PC-9 (cell line): ENCODE results near the gene DDOST. TPM values are rescaled to one million over a fixed set of nuclear protein-coding genes. Genes with fewer than 3 reads are reported as not detected.

ENCODE experiments used
- BruUV-seq: library from RNA; stranded (reverse); fragments of 400-500 nt; replicated peaks from 2 replicates; lab custom pipeline; 2021; lab: Mats Ljungman, UMichigan
- CTCF ChIA-PET: fragments of 300-600 bp; sonication (Branson Sonifier 250); formaldehyde crosslinking; loops from one replicate; lab custom pipeline; 2022; ENCODE audit warnings: antibody characterized with exemption; lab: Charles Lee
- POLR2A ChIA-PET: fragments of 300-600 bp; sonication (Branson Sonifier 250); formaldehyde crosslinking; loops from one replicate; lab custom pipeline; 2022; ENCODE audit warnings: antibody characterized with exemption; ENCODE audit not compliant: unreplicated experiment; lab: Charles Lee
- DNase-seq, 2 experiments: peaks; one replicate each; pipeline versions ENCODE4 v3.0.0 to v3.0.0-alpha.2; 2015 to 2022; ENCODE audit warnings: mixed read lengths in 1 of 2
- H2AFZ ChIP-seq: fragments of 200-600 bp; sonication (generic); 2 replicates; pipeline ENCODE4 v1.8.1; 2017; ENCODE audit warnings: antibody characterized with exemption
- H3F3A ChIP-seq: fragments of 200-600 bp; sonication (generic); 2 replicates; pipeline ENCODE4 v1.8.1; 2017; ENCODE audit warnings: antibody characterized with exemption, mild to moderate bottlenecking, low read depth; ENCODE audit not compliant: insufficient read depth
- H3K27ac ChIP-seq: fragments of 200-600 bp; sonication (generic); 2 replicates; pipeline ENCODE4 v1.6.1; 2016; ENCODE audit warnings: mixed run types
- H3K27me3 ChIP-seq: fragments of 200-600 bp; sonication (generic); 2 replicates; pipeline ENCODE4 v1.6.1; 2016; ENCODE audit warnings: low read depth, mixed run types; ENCODE audit not compliant: insufficient read depth
- H3K36me3 ChIP-seq: fragments of 200-600 bp; sonication (generic); 2 replicates; pipeline ENCODE4 v1.6.1; 2016; ENCODE audit warnings: low read depth, mixed run types
- H3K4me1 ChIP-seq: fragments of 200-600 bp; sonication (generic); replicated peaks from 2 replicates; pipeline ENCODE4 v1.6.1; 2016; ENCODE audit warnings: mixed run types; ENCODE audit not compliant: insufficient read depth
- H3K4me2 ChIP-seq: fragments of 200-600 bp; sonication (generic); 2 replicates; pipeline ENCODE4 v1.6.1; 2017; ENCODE audit warnings: mixed run types
- H3K4me3 ChIP-seq: fragments of 200-600 bp; sonication (generic); 2 replicates; pipeline ENCODE4 v1.6.1; 2016; ENCODE audit warnings: mixed run types
- H3K79me2 ChIP-seq: fragments of 200-600 bp; sonication (generic); 2 replicates; pipeline ENCODE4 v1.6.1; 2017; ENCODE audit warnings: low read depth, mixed run types
- H3K9me2 ChIP-seq: fragments of 200-600 bp; sonication (generic); 2 replicates; pipeline ENCODE4 v1.8.1; 2017; ENCODE audit warnings: mild to moderate bottlenecking; ENCODE audit not compliant: insufficient read depth
- H3K9me3 ChIP-seq: fragments of 200-600 bp; sonication (generic); 2 replicates; pipeline ENCODE4 v1.8.1; 2016; ENCODE audit warnings: low read depth; ENCODE audit not compliant: insufficient read depth
- H4K20me1 ChIP-seq: fragments of 200-600 bp; sonication (generic); 2 replicates; pipeline ENCODE4 v1.8.1; 2017; ENCODE audit not compliant: insufficient read depth
- EZH2 ChIP-seq: fragments of 200-600 bp; sonication (generic); IDR thresholded peaks from 2 replicates; pipeline ENCODE4 v1.8.0; 2017; ENCODE audit warnings: antibody characterized with exemption, low read depth
- intact Hi-C: fragments of 100-400 bp; cut with micrococcal nuclease; formaldehyde crosslinking; loops from one replicate; pipeline ENCODE4 v1.10.0; 2022; ENCODE audit not compliant: unreplicated experiment
- total RNA-seq: library from RNA; stranded (reverse); gene quantifications from 2 replicates; pipeline ENCODE4 v1.2.3, GENCODE V29; 2021
- TF ChIP-seq, protein P1 (sequence below): fragments of 200-600 bp; sonication (generic); conservative IDR thresholded peaks from 2 replicates; pipeline ENCODE4 v1.6.1; 2017; ENCODE audit warnings: mixed run types, antibody characterized with exemption, mild to moderate bottlenecking, moderate library complexity

DDOST gene
- total RNA-seq, 1 experiment from 2014 or later, result 251 TPM

DNA sequence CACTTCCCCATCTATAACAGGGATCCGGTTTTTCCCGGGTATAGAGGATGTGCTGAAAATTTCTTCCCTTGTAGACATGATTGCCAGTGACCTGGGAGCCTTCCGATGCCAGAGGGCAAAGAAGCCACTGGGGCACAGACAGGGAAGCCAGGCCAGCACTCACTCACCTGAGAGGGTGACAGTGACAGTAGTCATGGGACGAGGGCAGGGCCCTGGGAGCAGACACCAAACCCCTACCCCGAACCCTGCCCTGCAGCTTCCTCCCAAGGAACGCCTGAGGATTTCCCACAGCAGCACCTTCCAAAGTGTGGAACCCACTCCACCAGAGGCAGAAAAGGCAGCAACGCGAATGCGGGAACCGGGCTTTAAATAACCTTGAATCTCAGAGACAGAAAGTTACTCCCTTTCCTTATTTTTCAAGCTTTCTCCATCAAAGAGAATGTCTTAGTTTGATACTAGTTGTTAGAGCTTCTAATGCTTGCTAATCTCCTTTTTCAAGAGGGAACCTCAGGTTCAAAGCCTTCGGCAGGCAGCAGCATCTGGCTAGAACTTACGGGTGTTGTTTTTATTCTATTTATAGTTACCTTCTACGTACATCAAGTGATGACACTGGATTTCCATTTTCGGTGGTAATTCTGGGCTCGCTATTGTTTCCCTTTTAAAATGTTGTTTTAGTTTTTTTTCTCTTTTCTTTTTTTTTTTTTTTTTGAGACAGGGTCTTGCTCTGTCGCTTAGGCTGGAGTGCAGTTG, 2.8 kb downstream of the DDOST start:
- H3K79me2 ChIP-seq, result peaks cover 52% of the 10 kb centered on the region

DNA sequence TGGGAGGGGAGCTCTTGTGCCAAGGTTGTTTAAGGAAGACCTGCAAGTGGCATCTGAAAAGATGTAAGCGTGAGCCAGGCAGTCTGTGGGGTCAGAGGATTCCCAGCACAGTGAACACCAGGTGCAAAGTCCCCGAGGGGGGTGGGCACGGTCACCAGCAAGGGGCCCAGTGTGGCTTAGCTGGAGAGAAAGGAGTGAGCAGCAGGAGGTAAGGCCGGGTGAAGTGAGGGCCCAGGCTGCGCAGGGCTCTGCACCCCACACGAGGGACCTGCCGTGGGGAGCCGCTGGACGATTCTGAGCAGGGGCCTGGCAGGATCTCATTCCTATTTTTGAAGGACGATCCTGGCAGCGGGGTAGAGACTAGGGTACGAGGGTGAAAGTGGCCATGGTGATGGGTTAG, 4.1 kb downstream of the DDOST start:
- Histone ChIP-seq H3K9me3 (no peaks in the 10 kb centered on the region), H3K79me2 (peaks cover 52% of the 10 kb centered on the region), H3K4me2 (no peak overlapping the region), H3K4me1 (peaks cover 11% of the 10 kb centered on the region; the same call in 1 of the 2 replicates), H4K20me1 (peaks cover 9% of the 10 kb centered on the region; the same call in 1 of the 2 replicates), H3K9me2 (no peaks in the 10 kb centered on the region), H3K36me3 (no peaks in the 10 kb centered on the region; the same call in 1 of the 2 replicates), H3K4me3 (no peak overlapping the region), H3K27ac (no peak overlapping the region), H2AFZ (no peak overlapping the region), H3F3A (peaks cover 8% of the 10 kb centered on the region; the same call in 1 of the 2 replicates), H3K27me3 (no peaks in the 10 kb centered on the region)
- no TSS peak for BruUV-seq
- TF ChIP-seq, protein P1, sequence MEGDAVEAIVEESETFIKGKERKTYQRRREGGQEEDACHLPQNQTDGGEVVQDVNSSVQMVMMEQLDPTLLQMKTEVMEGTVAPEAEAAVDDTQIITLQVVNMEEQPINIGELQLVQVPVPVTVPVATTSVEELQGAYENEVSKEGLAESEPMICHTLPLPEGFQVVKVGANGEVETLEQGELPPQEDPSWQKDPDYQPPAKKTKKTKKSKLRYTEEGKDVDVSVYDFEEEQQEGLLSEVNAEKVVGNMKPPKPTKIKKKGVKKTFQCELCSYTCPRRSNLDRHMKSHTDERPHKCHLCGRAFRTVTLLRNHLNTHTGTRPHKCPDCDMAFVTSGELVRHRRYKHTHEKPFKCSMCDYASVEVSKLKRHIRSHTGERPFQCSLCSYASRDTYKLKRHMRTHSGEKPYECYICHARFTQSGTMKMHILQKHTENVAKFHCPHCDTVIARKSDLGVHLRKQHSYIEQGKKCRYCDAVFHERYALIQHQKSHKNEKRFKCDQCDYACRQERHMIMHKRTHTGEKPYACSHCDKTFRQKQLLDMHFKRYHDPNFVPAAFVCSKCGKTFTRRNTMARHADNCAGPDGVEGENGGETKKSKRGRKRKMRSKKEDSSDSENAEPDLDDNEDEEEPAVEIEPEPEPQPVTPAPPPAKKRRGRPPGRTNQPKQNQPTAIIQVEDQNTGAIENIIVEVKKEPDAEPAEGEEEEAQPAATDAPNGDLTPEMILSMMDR, result no peak
- no peak for TF ChIP-seq EZH2
- intact Hi-C loops, result no loop called here
- CTCF ChIA-PET, result no interaction called here
- POLR2A ChIA-PET, result no interaction called here
- no peak for DNase-seq

More for the DNA sequence above, 2.8 kb downstream of the DDOST start:
- no peak overlapping the region for H2AFZ ChIP-seq
- no peaks in the 10 kb centered on the region; the same call in 1 of the 2 replicates for H3K36me3 ChIP-seq
- peaks cover 9% of the 10 kb centered on the region; the same call in 1 of the 2 replicates for H4K20me1 ChIP-seq
- no peak overlapping the region for H3K4me3 ChIP-seq
- no peak overlapping the region for H3K27ac ChIP-seq
- no peak overlapping the region for H3K4me2 ChIP-seq
- POLR2A ChIA-PET, result no interaction called here
- no TSS peak for BruUV-seq
- peaks cover 11% of the 10 kb centered on the region for H3K4me1 ChIP-seq
- no peak for TF ChIP-seq EZH2
- TF ChIP-seq, protein P1, result no peak
- H3K27me3 ChIP-seq, result no peaks in the 10 kb centered on the region
- intact Hi-C loops, result no loop called here
- no peak for DNase-seq
- CTCF ChIA-PET, result interaction anchor here (0.7 kb wide), 1 partner anchor 268 kb away, joined by 12 read pairs; no protein-coding TSS in a partner anchor
- H3K9me2 ChIP-seq, result no peaks in the 10 kb centered on the region
- no peaks in the 10 kb centered on the region for H3K9me3 ChIP-seq
- peaks cover 4% of the 10 kb centered on the region; the same call in 1 of the 2 replicates for H3F3A ChIP-seq

DNA sequence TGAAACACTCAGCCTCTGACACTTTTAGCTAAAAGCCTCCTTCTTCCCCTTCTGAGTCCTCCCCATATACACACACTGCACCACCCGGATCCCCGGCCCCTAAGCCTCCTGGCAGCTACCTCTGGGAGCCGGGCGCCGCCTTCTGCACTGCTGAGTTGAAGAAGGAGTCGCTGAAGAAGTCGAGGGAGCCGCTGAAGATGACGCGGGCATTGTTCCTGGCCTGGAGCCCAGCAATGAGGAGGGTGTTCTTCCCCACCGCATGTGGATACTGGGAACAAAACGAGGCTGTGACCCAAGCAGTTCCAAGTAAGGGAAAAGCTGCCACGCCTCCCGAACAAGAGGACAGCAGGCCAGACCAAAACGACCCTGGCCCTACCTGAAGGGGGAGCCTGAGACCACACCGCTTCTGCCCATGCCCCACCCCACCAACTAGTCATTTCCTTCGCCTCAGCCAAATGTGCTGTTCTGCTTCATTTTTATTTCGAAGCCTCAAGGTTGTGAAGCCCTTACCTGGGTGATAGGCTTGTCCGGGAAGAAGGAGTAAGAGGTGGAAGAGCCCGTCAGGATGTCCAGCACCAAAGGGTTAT, 7.0 kb downstream of the DDOST start:
- CTCF ChIA-PET, result no interaction called here
- H3K79me2 ChIP-seq, result peaks cover 31% of the 10 kb centered on the region
- no peak overlapping the region for H3K4me2 ChIP-seq
- H3K4me3 ChIP-seq, result no peak overlapping the region
- peaks cover 21% of the 10 kb centered on the region; the same call in 1 of the 2 replicates for H3F3A ChIP-seq
- intact Hi-C loops, result no loop called here
- no TSS peak for BruUV-seq
- TF ChIP-seq EZH2, result no peak
- TF ChIP-seq, protein P1, result no peak
- H3K27me3 ChIP-seq, result no peaks in the 10 kb centered on the region
- POLR2A ChIA-PET, result no interaction called here
- no peaks in the 10 kb centered on the region for H3K9me2 ChIP-seq
- H3K9me3 ChIP-seq, result no peaks in the 10 kb centered on the region
- H3K27ac ChIP-seq, result no peak overlapping the region
- no peaks in the 10 kb centered on the region; the same call in 1 of the 2 replicates for H3K36me3 ChIP-seq
- no peak for DNase-seq
- H2AFZ ChIP-seq, result no peak overlapping the region
- H3K4me1 ChIP-seq, result no peaks in the 10 kb centered on the region
- H4K20me1 ChIP-seq, result peaks cover 9% of the 10 kb centered on the region; the same call in 1 of the 2 replicates
